ENCODE data around the gene TRIM2.

DNA sequence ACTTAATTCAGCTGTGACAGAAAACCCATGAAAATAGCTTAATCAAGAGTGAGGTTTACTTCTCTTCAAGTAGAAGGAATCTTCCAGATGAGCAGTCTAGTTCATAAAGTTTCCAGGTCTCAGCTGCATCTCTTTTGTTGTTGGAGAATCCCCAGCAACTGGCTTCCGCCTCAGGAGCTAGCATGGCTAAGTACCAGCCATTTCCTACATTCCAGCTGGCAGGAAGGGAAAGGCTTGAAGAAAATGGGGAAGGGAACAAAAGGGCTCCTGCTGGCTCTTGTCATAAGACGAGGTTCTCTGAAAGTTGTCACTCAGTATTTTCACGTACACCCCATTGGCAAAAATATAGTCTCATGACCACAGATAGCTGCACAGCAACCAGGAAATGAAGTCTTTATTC, 27.3 kb upstream of the TRIM2 start:
- TF ChIP-seq POLR2A (IDR thresholded peaks at IDR 0.05), result no peak
- TF ChIP-seq, protein P1, sequence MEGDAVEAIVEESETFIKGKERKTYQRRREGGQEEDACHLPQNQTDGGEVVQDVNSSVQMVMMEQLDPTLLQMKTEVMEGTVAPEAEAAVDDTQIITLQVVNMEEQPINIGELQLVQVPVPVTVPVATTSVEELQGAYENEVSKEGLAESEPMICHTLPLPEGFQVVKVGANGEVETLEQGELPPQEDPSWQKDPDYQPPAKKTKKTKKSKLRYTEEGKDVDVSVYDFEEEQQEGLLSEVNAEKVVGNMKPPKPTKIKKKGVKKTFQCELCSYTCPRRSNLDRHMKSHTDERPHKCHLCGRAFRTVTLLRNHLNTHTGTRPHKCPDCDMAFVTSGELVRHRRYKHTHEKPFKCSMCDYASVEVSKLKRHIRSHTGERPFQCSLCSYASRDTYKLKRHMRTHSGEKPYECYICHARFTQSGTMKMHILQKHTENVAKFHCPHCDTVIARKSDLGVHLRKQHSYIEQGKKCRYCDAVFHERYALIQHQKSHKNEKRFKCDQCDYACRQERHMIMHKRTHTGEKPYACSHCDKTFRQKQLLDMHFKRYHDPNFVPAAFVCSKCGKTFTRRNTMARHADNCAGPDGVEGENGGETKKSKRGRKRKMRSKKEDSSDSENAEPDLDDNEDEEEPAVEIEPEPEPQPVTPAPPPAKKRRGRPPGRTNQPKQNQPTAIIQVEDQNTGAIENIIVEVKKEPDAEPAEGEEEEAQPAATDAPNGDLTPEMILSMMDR (IDR thresholded peaks at IDR 0.05), result no peak

Data from tibial nerve (tissue), 3 donors.